Smooth muscle cell (in vitro differentiated cells): ENCODE results near the gene TUBB6. TPM values are rescaled to one million over a fixed set of nuclear protein-coding genes. Genes with fewer than 3 reads are reported as not detected.

Source experiments
- DNase-seq: peaks from one replicate; lab custom pipeline; 2025; ENCODE audit not compliant: unreplicated experiment; lab: John Stamatoyannopoulos, UW
- H2AFZ ChIP-seq: fragments of 200-600 bp; sonication (generic); 2 replicates; pipeline ENCODE4 v1.6.0; 2016; ENCODE audit warnings: antibody characterized with exemption, low read depth, mild to moderate bottlenecking
- H3F3A ChIP-seq: fragments of 200-600 bp; sonication (generic); 2 replicates; pipeline ENCODE4 v1.6.0; 2017; ENCODE audit warnings: antibody characterized with exemption, low read depth
- H3K27ac ChIP-seq: fragments of 200-600 bp; sonication (generic); 2 replicates; pipeline ENCODE4 v1.5.1; 2016; ENCODE audit warnings: low read depth, mild to moderate bottlenecking
- H3K27me3 ChIP-seq: fragments of 200-600 bp; sonication (generic); 2 replicates; pipeline ENCODE4 v1.6.1; 2016; ENCODE audit warnings: low read depth, mild to moderate bottlenecking
- H3K36me3 ChIP-seq: fragments of 200-600 bp; sonication (generic); 2 replicates; pipeline ENCODE4 v1.5.1; 2016; ENCODE audit warnings: low read depth
- H3K4me1 ChIP-seq: fragments of 200-600 bp; sonication (generic); 2 replicates; pipeline ENCODE4 v1.5.1; 2016; ENCODE audit warnings: low read depth
- H3K4me2 ChIP-seq: fragments of 200-600 bp; sonication (generic); 2 replicates; pipeline ENCODE4 v1.6.0; 2016; ENCODE audit warnings: mild to moderate bottlenecking
- H3K4me3 ChIP-seq: fragments of 200-600 bp; sonication (generic); 2 replicates; pipeline ENCODE4 v1.5.1; 2016; ENCODE audit warnings: mild to moderate bottlenecking
- H3K79me2 ChIP-seq: fragments of 200-600 bp; sonication (generic); 2 replicates; pipeline ENCODE4 v1.6.0; 2016; ENCODE audit warnings: low read depth, mild to moderate bottlenecking
- H3K9ac ChIP-seq: fragments of 200-600 bp; sonication (generic); 2 replicates; pipeline ENCODE4 v1.6.0; 2016; ENCODE audit warnings: low read depth
- H3K9me3 ChIP-seq: fragments of 200-600 bp; sonication (generic); replicated peaks from 2 replicates; pipeline ENCODE4 v1.5.1; 2016; ENCODE audit warnings: low read depth
- H4K20me1 ChIP-seq: fragments of 200-600 bp; sonication (generic); 2 replicates; pipeline ENCODE4 v1.6.0; 2016; ENCODE audit warnings: low read depth
- WGBS: methylation state at CpG from one replicate; pipeline ENCODE4 v1.1.7; 2016; ENCODE audit warnings: low lambda C conversion rate; 5-methylcytosine and 5-hydroxymethylcytosine counted together
- polyA plus RNA-seq: library from polyadenylated mRNA; unstranded; fragments of >200 nt; fragmentation: Nextera tagmentation; extraction: Ambion mirVana; gene quantifications from 2 replicates; pipeline ENCODE4 v1.2.1, GENCODE V29; 2016
- total RNA-seq: library from RNA; depleted of rRNA; stranded (reverse); fragments of >200 nt; gene quantifications from 2 replicates; pipeline ENCODE4 v1.2.3, GENCODE V29; 2014
- TF ChIP-seq, protein P1 (sequence below): fragments of 200-600 bp; sonication (generic); IDR thresholded peaks from 2 replicates; pipeline ENCODE4 v1.5.1; 2017; ENCODE audit warnings: borderline replicate concordance, mild to moderate bottlenecking, antibody characterized with exemption; ENCODE audit not compliant: insufficient read depth, poor library complexity, severe bottlenecking

The TUBB6 gene
- total and polyA plus RNA-seq, 2 experiments from 2014 or later: 359 to 460 TPM

DNA sequence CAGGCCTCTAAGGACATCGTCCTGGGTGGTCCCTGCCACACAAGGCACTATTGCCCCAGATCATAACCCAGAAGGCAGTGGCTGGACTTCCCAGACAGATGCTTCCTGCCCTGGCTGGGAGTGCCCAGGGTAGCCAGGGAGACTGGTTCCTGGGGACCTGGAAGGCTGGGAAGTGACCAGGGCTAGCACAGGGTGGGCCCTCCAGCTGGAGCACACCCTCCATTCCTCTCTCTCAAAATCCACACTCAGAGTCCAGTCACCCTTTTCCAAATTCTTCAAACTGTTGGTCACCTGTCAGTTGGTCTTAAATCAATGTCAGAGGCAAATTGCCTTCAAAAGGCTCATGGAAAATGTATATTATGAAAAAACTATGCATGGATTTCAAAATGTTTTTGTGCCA lies 11.6 kb upstream of the TUBB6 start:
- Histone ChIP-seq H3K27ac (peak overlapping the region; percentile 30), H3K27me3 (no peaks in the 10 kb centered on the region), H3K4me3 (no peak overlapping the region), H3K36me3 (no peaks in the 10 kb centered on the region), H3F3A (no peaks in the 10 kb centered on the region), H3K79me2 (no peaks in the 10 kb centered on the region), H3K4me1 (no peaks in the 10 kb centered on the region), H2AFZ (no peak overlapping the region), H3K9me3 (no peaks in the 10 kb centered on the region), H3K9ac (no peak overlapping the region), H3K4me2 (no peak overlapping the region), H4K20me1 (no peaks in the 10 kb centered on the region)
- no peak for DNase-seq
- 81% methylated on average over 1 of the region's 1 CpG for WGBS
- TF ChIP-seq, protein P1, sequence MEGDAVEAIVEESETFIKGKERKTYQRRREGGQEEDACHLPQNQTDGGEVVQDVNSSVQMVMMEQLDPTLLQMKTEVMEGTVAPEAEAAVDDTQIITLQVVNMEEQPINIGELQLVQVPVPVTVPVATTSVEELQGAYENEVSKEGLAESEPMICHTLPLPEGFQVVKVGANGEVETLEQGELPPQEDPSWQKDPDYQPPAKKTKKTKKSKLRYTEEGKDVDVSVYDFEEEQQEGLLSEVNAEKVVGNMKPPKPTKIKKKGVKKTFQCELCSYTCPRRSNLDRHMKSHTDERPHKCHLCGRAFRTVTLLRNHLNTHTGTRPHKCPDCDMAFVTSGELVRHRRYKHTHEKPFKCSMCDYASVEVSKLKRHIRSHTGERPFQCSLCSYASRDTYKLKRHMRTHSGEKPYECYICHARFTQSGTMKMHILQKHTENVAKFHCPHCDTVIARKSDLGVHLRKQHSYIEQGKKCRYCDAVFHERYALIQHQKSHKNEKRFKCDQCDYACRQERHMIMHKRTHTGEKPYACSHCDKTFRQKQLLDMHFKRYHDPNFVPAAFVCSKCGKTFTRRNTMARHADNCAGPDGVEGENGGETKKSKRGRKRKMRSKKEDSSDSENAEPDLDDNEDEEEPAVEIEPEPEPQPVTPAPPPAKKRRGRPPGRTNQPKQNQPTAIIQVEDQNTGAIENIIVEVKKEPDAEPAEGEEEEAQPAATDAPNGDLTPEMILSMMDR: no peak

DNA sequence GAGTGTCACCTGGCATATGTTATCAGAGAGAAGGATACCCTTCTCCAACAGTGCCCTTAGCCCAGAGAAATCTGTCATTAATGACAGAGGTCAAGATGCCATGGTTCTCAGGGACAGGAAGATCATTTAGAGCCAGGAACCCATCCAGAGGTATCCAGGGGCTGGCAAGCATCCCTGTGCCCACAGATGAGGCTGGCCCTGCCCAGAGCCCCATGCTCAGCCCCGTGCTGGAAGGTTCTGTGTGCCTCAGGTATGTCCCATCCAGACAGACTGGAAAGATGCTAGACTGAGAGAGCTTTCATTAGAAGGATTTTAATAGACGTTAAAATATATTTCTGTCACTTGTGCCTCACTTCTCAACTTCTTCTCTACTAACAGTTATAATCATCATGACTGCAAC lies 8.2 kb upstream of the TUBB6 start:
- H3K4me2 ChIP-seq: no peak overlapping the region
- no peak overlapping the region for H3K4me3 ChIP-seq
- WGBS: 97% methylated on average over 2 of the region's 2 CpGs
- no peaks in the 10 kb centered on the region for H3F3A ChIP-seq
- DNase-seq: no peak
- no peaks in the 10 kb centered on the region for H4K20me1 ChIP-seq
- H3K4me1 ChIP-seq: no peaks in the 10 kb centered on the region
- H3K36me3 ChIP-seq: no peaks in the 10 kb centered on the region
- no peak overlapping the region for H3K9ac ChIP-seq
- no peaks in the 10 kb centered on the region for H3K79me2 ChIP-seq
- no peak overlapping the region for H3K27ac ChIP-seq
- H2AFZ ChIP-seq: no peak overlapping the region
- TF ChIP-seq, protein P1: no peak
- H3K9me3 ChIP-seq: no peaks in the 10 kb centered on the region
- no peaks in the 10 kb centered on the region for H3K27me3 ChIP-seq

DNA sequence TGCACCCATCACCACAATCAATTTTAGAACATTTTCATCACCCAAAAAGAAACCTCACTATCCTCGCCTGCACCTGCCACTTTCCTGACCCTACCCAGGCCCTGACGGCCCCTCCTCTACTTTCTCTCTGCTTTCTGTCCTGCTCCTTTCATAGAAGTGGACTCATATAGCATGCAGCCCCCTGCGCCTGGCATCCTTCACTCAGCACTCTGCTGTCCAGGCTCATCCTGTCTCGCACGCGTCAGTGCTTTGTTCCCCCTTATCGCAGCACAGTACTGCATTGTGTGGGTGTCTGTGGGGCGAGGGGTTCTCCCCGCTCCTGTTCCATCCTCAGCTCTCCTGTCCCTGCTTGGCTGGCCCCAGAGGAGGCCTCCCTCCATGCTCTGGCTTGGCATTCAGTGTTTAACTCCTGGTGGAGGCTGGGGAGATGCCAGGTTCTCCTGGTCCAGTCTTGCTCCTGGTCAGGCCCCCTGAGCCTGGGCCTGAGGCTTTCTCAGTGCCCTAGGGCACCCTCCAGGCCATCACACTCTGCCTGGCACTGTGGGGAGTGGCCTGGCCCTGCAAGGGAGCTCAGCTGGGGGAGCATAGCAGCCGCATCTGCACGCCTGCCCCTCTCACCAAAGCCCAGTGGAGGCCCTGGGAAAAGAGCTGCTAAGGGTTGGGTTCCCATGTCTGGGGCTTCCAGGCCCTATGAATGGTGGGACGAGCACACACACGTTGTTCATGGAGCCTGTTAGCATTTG lies 6.6 kb upstream of the TUBB6 start:
- H3K9me3 ChIP-seq: no peaks in the 10 kb centered on the region
- no peaks in the 10 kb centered on the region for H3K27me3 ChIP-seq
- DNase-seq: no peak
- no peak overlapping the region for H3K4me2 ChIP-seq
- no peaks in the 10 kb centered on the region for H3K36me3 ChIP-seq
- H3K79me2 ChIP-seq: no peaks in the 10 kb centered on the region
- H3K27ac ChIP-seq: no peak overlapping the region
- H2AFZ ChIP-seq: no peak overlapping the region
- 55% methylated on average over 13 of the region's 13 CpGs for WGBS
- H3K9ac ChIP-seq: no peak overlapping the region
- peaks cover 7% of the 10 kb centered on the region for H3K4me1 ChIP-seq
- H4K20me1 ChIP-seq: no peaks in the 10 kb centered on the region
- TF ChIP-seq, protein P1: no peak
- no peak overlapping the region for H3K4me3 ChIP-seq
- no peaks in the 10 kb centered on the region for H3F3A ChIP-seq
